Measurements from ENCODE around the gene SHB.

- no peak for TF ChIP-seq SIN3A (IDR thresholded peaks at IDR 0.05; ENCODE audit: borderline replicate concordance, insufficient read depth, low read length)
- TF ChIP-seq REST (IDR thresholded peaks at IDR 0.05; ENCODE audit: insufficient read depth in 1 of 2, low read depth in 2 of 2, low read length in 2 of 2), result 0 out of 4 replicates have a peak, but pooled peaks of 1 of the 2 experiments have one; percentile 42
- TF ChIP-seq POLR2AphosphoS5 (IDR thresholded peaks at IDR 0.05; ENCODE audit: low read depth, low read length), result peak; percentile 74
Measured at GRCh38 chr9:37903647-37904444, 165.2 kb downstream of the SHB start, which contains the start of gene SLC25A51.
